Neural cell (in vitro differentiated cells): ENCODE measurements around the gene ZNF546.

ENCODE experiments used
- CTCF ChIP-seq: fragments of 450-650 bp; IDR thresholded peaks from 2 replicates; pipeline ENCODE4 v1.5.1; 2014; ENCODE audit warnings: antibody characterized with exemption, mild to moderate bottlenecking, moderate library complexity; ENCODE audit not compliant: poor library complexity, severe bottlenecking
- EP300 ChIP-seq: fragments of 450-650 bp; conservative IDR thresholded peaks from 2 replicates; pipeline ENCODE4 v1.6.1; 2014; ENCODE audit warnings: antibody characterized with exemption, mild to moderate bottlenecking, moderate library complexity; ENCODE audit not compliant: poor library complexity, severe bottlenecking
- EZH2 ChIP-seq: fragments of 200-600, 300-800 bp; shearing (Covaris generic), sonication (generic); IDR thresholded peaks from 2 replicates; pipeline ENCODE4 v1.6.1; 2014; ENCODE audit warnings: antibody characterized with exemption, low read length, borderline replicate concordance, mild to moderate bottlenecking; ENCODE audit not compliant: insufficient read depth, poor library complexity, severe bottlenecking
- POLR2AphosphoS5 ChIP-seq: IDR thresholded peaks from 2 replicates; pipeline ENCODE4 v1.6.1; 2012
- RAD21 ChIP-seq: fragments of 450-650 bp; conservative IDR thresholded peaks from 2 replicates; pipeline ENCODE4 v1.6.1; 2014; ENCODE audit warnings: antibody characterized with exemption, mild to moderate bottlenecking, moderate library complexity
- REST ChIP-seq: IDR thresholded peaks from 2 replicates; pipeline ENCODE4 v1.6.1; 2012; ENCODE audit warnings: borderline replicate concordance
- SMC3 ChIP-seq: fragments of 450-650 bp; conservative IDR thresholded peaks from 2 replicates; pipeline ENCODE4 v1.6.1; 2014; ENCODE audit warnings: antibody characterized with exemption, mild to moderate bottlenecking, moderate library complexity; ENCODE audit not compliant: poor library complexity
- TAF1 ChIP-seq: IDR thresholded peaks from 2 replicates; pipeline ENCODE4 v1.6.1; 2012; ENCODE audit warnings: low read depth

- TF ChIP-seq CTCF, result no peak
- TF ChIP-seq POLR2AphosphoS5, result no peak
- no peak for TF ChIP-seq REST
- TF ChIP-seq EZH2, result no peak
- no peak for TF ChIP-seq RAD21
- no peak for TF ChIP-seq EP300
- no peak for TF ChIP-seq SMC3
- no peak for TF ChIP-seq TAF1
Measured at GRCh38 chr19:39995794-39996193, 1.1 kb upstream of the ZNF546 start.
